Hypothalamus (tissue), 51 donors: ENCODE results near the gene DRICH1.
"Not testable (repeated sequence)": the region's sequence is repeated elsewhere in the genome, so short reads cannot be mapped to it uniquely, and the experiment has no call there.

ENCODE experiments used
- DNase-seq, 51 donors: peaks; one replicate each; lab custom pipeline; 2025; lab: John Stamatoyannopoulos, UW

Gene DRICH1

GRCh38 chr22:23604939-23605712 is 27.0 kb downstream of the DRICH1 start:
- no peak for DNase-seq

- DNase-seq = no peak
These were observed 28.9 kb downstream of the DRICH1 start for GRCh38 chr22:23603266-23603665.

- no peak for DNase-seq
These were observed 33.2 kb downstream of the DRICH1 start for GRCh38 chr22:23598805-23599518.

- not testable (repeated sequence) for DNase-seq
These were observed 34.4 kb downstream of the DRICH1 start for GRCh38 chr22:23597576-23598268.

- DNase-seq = not testable (repeated sequence)
These were observed 36.2 kb downstream of the DRICH1 start for GRCh38 chr22:23595904-23596303.

GRCh38 chr22:23591846-23592245 is 40.3 kb downstream of the DRICH1 start:
- DNase-seq = no peak

GRCh38 chr22:23591201-23591791 is 40.8 kb downstream of the DRICH1 start:
- DNase-seq = peak in 38 of 51 donors; percentile 5 to 69 (median 32)

- no peak for DNase-seq
These were observed 48.3 kb downstream of the DRICH1 start for GRCh38 chr22:23583836-23584235.

GRCh38 chr22:23583153-23583552 is 49.0 kb downstream of the DRICH1 start:
- DNase-seq = no peak

GRCh38 chr22:23581260-23581650 is 50.9 kb downstream of the DRICH1 start:
- DNase-seq = no peak

GRCh38 chr22:23580576-23581259 is 51.4 kb downstream of the DRICH1 start:
- DNase-seq = no peak

- no peak for DNase-seq
These were observed 52.1 kb downstream of the DRICH1 start, which contains the start of gene IGLL1 for GRCh38 chr22:23579870-23580575. TSS of gene IGLL1 (minus strand) at chr22:23580290. CDS start at chr22:23580190, 100 bp downstream.

- no peak for DNase-seq
These were observed 52.8 kb downstream of the DRICH1 start for GRCh38 chr22:23579280-23579679.

- no peak for DNase-seq
These were observed 53.8 kb downstream of the DRICH1 start for GRCh38 chr22:23578306-23578705.

- no peak for DNase-seq
These were observed 55.4 kb downstream of the DRICH1 start for GRCh38 chr22:23576681-23577080.

GRCh38 chr22:23575601-23576000 is 56.5 kb downstream of the DRICH1 start:
- DNase-seq = no peak

GRCh38 chr22:23574877-23575276 is 57.2 kb downstream of the DRICH1 start:
- no peak for DNase-seq

GRCh38 chr22:23574371-23574811 is 57.7 kb downstream of the DRICH1 start:
- no peak for DNase-seq

- DNase-seq = not testable (repeated sequence)
These were observed 58.4 kb downstream of the DRICH1 start for GRCh38 chr22:23573701-23574235.
